Erythroblast (primary cell): ENCODE data around the gene NPHP4.

Source experiments
- GATA1 ChIP-seq: IDR thresholded peaks from 2 replicates; pipeline ENCODE4 v1.6.1; 2011; ENCODE audit warnings: low read depth, mild to moderate bottlenecking, control low read depth, low read length, moderate library complexity
- POLR2A ChIP-seq: IDR thresholded peaks from 2 replicates; pipeline ENCODE4 v1.6.1; 2011; ENCODE audit warnings: mild to moderate bottlenecking, low read length

- TF ChIP-seq POLR2A (no peak), GATA1 (no peak)
Measured at GRCh38 chr1:5910666-5911065, 81.6 kb downstream of the NPHP4 start.
